Measurements from ENCODE around the gene TAX1BP1. TPM values are rescaled to one million over a fixed set of nuclear protein-coding genes. Genes with fewer than 3 reads are reported as not detected.

Gene TAX1BP1
- total RNA-seq, 1 donor from 2014 or later = 184 TPM

DNA sequence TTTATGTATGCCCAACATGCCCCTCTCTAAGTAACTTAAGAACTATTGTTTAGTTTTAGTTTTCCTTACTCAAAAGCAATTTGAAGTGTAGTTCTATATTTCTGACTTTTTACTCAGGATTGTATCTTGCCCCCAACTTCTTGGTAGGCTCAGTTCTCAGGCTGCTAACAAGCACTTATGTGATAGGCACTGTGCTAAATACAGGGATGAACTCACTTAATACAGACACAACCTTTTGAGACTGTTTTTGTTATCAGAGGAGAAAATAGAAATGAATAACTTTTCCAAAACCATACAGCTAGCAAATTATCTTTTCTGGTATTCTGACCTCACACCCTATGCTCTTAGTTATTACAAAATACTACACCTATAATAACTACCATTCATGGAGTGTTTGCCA, 16.3 kb downstream of the TAX1BP1 start:
- no peak overlapping the region for H3K27ac ChIP-seq (replicated peaks)
- peaks cover 35% of the 10 kb centered on the region for H3K4me1 ChIP-seq
- peaks cover 2% of the 10 kb centered on the region for H3K9me3 ChIP-seq (replicated peaks)
- intact Hi-C loops (cut with micrococcal nuclease) = no loop called here
- no peaks in the 10 kb centered on the region for H3K27me3 ChIP-seq (ENCODE audit: low read depth)
- H3K36me3 ChIP-seq = peaks cover 54% of the 10 kb centered on the region
- TF ChIP-seq, protein P1, sequence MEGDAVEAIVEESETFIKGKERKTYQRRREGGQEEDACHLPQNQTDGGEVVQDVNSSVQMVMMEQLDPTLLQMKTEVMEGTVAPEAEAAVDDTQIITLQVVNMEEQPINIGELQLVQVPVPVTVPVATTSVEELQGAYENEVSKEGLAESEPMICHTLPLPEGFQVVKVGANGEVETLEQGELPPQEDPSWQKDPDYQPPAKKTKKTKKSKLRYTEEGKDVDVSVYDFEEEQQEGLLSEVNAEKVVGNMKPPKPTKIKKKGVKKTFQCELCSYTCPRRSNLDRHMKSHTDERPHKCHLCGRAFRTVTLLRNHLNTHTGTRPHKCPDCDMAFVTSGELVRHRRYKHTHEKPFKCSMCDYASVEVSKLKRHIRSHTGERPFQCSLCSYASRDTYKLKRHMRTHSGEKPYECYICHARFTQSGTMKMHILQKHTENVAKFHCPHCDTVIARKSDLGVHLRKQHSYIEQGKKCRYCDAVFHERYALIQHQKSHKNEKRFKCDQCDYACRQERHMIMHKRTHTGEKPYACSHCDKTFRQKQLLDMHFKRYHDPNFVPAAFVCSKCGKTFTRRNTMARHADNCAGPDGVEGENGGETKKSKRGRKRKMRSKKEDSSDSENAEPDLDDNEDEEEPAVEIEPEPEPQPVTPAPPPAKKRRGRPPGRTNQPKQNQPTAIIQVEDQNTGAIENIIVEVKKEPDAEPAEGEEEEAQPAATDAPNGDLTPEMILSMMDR (IDR thresholded peaks at IDR 0.05; ENCODE audit: borderline replicate concordance) = no peak
- no peak for DNase-seq
- H3K4me3 ChIP-seq = no peak overlapping the region

DNA sequence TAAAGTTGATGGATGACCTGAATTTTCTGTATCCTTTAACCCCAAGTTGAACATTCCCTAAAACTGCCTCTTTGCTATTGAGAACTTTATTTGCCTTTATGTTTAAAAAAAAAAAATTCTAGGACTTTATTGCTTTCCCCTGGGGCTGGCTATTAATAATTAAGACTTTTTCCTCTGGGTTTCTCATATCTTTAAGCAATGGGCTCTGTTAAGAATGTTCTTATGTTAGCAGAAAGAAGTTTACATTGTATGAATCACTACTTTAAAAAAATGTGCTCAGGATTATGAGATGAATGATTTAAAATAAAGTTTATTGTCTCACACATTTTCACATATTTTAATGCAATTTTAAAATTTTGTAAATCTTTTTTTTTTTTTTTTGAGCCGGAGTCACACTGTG, 19.5 kb downstream of the TAX1BP1 start:
- DNase-seq = no peak
- H3K4me3 ChIP-seq = no peak overlapping the region
- H3K4me1 ChIP-seq = peaks cover 28% of the 10 kb centered on the region
- no peaks in the 10 kb centered on the region for H3K27me3 ChIP-seq (ENCODE audit: low read depth)
- TF ChIP-seq, protein P1 (IDR thresholded peaks at IDR 0.05; ENCODE audit: borderline replicate concordance) = no peak
- peaks cover 7% of the 10 kb centered on the region for H3K9me3 ChIP-seq (replicated peaks)
- H3K36me3 ChIP-seq = peaks cover 44% of the 10 kb centered on the region
- intact Hi-C loops (cut with micrococcal nuclease) = no loop called here
- H3K27ac ChIP-seq (replicated peaks) = no peak overlapping the region

DNA sequence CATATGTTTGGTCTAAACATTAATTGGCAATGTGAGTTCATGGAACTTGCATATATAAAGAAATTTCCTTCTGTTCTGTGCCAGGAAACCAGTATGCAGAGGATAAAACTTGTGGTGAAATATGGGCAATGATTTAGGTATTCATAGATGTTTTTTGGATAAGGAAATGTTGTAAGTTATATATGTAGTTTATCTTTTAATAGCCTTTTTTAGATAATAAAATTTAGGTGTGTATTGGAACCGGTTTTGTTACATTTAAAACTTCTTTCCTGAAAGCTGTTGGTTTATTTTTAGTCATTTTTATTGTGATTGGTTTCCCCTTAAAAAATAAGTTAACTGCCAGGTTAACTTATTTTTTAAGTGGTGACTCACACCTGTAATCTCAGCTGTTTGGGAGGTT, 22.1 kb downstream of the TAX1BP1 start:
- no peak overlapping the region for H3K4me3 ChIP-seq
- TF ChIP-seq, protein P1 (IDR thresholded peaks at IDR 0.05; ENCODE audit: borderline replicate concordance) = no peak
- peaks cover 7% of the 10 kb centered on the region for H3K9me3 ChIP-seq (replicated peaks)
- intact Hi-C loops (cut with micrococcal nuclease) = no loop called here
- H3K4me1 ChIP-seq = peaks cover 22% of the 10 kb centered on the region
- no peaks in the 10 kb centered on the region for H3K27me3 ChIP-seq (ENCODE audit: low read depth)
- DNase-seq = no peak
- peaks cover 52% of the 10 kb centered on the region for H3K36me3 ChIP-seq
- no peak overlapping the region for H3K27ac ChIP-seq (replicated peaks)

DNA sequence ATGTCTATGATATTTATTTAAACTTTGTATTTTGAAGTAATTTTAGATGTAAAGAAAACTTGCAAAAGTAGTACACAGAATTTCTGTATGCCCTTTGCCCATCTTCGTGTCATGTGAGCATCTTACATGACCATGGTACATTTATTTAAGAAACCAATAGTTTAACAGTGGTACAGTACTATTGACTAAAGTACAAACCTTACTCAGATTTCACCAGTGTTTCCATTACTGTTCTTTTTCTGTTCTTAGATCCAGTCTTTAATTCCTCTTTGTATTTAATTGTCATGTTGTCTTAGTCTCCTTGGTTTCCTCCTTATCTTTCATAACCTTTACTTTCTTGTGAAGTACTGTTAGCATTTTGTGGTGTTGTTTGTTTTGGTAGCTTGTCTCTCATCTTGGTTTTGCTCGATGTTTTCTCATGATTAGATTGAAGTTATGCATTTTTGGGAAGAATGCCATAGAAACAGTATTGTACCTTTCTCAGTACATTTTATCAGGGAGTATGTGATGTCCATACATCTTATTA, 24.1 kb downstream of the TAX1BP1 start:
- intact Hi-C loops (cut with micrococcal nuclease) = no loop called here
- Histone ChIP-seq H3K4me1 (peaks cover 27% of the 10 kb centered on the region), H3K4me3 (no peak overlapping the region), H3K27ac (replicated peaks) (no peak overlapping the region), H3K9me3 (replicated peaks) (peaks cover 7% of the 10 kb centered on the region), H3K36me3 (peaks cover 40% of the 10 kb centered on the region), H3K27me3 (ENCODE audit: low read depth) (no peaks in the 10 kb centered on the region)
- TF ChIP-seq, protein P1 (IDR thresholded peaks at IDR 0.05; ENCODE audit: borderline replicate concordance) = no peak
- DNase-seq = no peak

DNA sequence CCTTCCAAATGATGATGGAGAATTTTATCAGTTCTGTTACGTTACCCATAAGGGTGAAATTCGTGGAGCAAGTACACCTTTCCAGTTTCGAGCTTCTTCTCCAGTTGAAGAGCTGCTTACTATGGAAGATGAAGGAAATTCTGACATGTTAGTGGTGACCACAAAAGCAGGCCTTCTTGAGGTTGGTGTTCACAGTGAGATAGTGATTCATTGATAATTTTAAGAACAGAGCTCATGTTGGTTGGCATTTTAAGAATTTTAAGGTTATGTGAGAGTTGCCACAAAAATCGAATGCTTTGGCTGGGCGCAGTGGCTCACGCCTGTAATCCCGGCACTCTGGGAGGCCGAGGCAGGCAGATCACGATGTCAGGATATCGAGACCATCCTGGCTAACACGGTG, 25.9 kb downstream of the TAX1BP1 start:
- Histone ChIP-seq H3K4me1 (peaks cover 27% of the 10 kb centered on the region), H3K36me3 (peaks cover 39% of the 10 kb centered on the region), H3K9me3 (replicated peaks) (peaks cover 7% of the 10 kb centered on the region), H3K27ac (replicated peaks) (no peak overlapping the region), H3K4me3 (no peak overlapping the region), H3K27me3 (ENCODE audit: low read depth) (no peaks in the 10 kb centered on the region)
- TF ChIP-seq, protein P1 (IDR thresholded peaks at IDR 0.05; ENCODE audit: borderline replicate concordance) = no peak
- intact Hi-C loops (cut with micrococcal nuclease) = no loop called here
- no peak for DNase-seq
